NCI-H345 treated with DMSO at 0.1 percent for 48 hours (cell line): ENCODE data around the gene NAP1L2.
"Not testable (repeated sequence)": the region's sequence is repeated elsewhere in the genome, so short reads cannot be mapped to it uniquely, and the experiment has no call there.

Experiments used
- DNase-seq: peaks from one replicate; lab custom pipeline; 2025; ENCODE audit not compliant: unreplicated experiment; lab: John Stamatoyannopoulos, UW

NAP1L2 gene, protein sequence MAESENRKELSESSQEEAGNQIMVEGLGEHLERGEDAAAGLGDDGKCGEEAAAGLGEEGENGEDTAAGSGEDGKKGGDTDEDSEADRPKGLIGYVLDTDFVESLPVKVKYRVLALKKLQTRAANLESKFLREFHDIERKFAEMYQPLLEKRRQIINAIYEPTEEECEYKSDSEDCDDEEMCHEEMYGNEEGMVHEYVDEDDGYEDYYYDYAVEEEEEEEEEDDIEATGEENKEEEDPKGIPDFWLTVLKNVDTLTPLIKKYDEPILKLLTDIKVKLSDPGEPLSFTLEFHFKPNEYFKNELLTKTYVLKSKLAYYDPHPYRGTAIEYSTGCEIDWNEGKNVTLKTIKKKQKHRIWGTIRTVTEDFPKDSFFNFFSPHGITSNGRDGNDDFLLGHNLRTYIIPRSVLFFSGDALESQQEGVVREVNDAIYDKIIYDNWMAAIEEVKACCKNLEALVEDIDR

GRCh38 chrX:73214426-73215094 lies at the start of gene NAP1L2:
TSS of gene NAP1L2 (minus strand) at chrX:73214851. CDS start at chrX:73214492, 359 bp downstream.
- DNase-seq: no peak

GRCh38 chrX:73262991-73263390 lies 48.3 kb upstream of the NAP1L2 start:
- DNase-seq: no peak

- no peak for DNase-seq
Measured at GRCh38 chrX:73239242-73239641, 24.6 kb upstream of the NAP1L2 start.

- DNase-seq: no peak
Measured at GRCh38 chrX:73217621-73218020, 3.0 kb upstream of the NAP1L2 start.

- no peak for DNase-seq
Measured at GRCh38 chrX:73215246-73215645, 595 bp upstream of the NAP1L2 start.

GRCh38 chrX:73213734-73214425 lies 771 bp downstream of the NAP1L2 start:
- no peak for DNase-seq

DNA sequence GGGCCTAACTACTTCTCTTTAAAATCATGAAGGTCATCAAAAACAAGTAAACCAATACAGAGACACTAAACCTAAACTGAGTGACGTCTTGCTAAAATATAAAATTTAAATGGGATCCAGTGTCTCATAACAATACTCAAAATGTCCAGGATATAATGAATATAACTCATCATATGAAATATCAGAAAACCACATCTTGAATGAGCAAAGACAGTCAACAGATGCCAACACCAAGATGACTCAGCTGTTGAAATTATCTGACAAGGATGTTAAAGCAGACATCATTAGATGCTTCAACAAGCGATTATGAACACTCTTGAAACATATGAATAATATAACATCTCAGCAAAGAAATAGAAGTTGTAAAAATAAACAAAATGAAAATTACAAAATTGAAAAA lies 8.3 kb downstream of the NAP1L2 start:
- DNase-seq: no peak

DNA sequence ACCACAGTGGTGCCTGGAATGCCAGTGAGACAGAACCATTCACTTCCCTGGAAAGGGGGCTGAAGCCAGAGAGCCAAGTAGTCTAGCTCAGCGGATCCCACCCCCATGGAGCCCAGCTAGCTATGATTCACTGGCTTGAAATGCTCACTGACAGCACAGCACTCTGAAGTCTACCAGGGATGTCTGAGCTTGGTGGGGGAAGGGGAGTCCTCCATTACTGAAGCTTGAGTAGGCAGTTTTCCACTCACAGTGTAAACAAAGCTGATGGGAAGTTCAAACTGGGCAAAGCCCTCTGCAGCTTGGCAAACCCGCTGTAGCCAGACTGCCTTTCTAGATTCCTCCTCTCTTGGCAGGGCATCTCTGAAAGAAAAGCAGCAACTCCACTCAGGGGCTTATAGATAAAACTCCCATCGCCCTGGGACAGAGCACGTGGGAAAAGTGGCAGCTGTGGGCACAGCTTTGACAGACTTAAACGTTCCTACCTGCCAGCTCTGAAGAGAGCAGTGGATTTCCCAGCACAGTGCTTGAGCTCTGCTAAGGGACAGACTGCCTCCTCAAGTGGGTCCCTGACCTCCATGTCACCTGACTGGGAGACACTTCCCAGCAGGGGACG lies 32.0 kb downstream of the NAP1L2 start:
- no peak for DNase-seq

- not testable (repeated sequence) for DNase-seq
Measured at GRCh38 chrX:73168945-73169344, 45.7 kb downstream of the NAP1L2 start.
